Central memory CD8-positive, alpha-beta T cell (primary cell): ENCODE results near the gene CLEC4M.
"Not testable (repeated sequence)": the region's sequence is repeated elsewhere in the genome, so short reads cannot be mapped to it uniquely, and the experiment has no call there.

Experiments
- ATAC-seq: fragments of 150-1000 bp; cut with Tn5 transposase; replicated peaks from 2 replicates; pipeline ENCODE4 v1.10.0; 2022; ENCODE audit warnings: mild to moderate bottlenecking, moderate FRiP score, moderate number of reproducible peaks; ENCODE audit not compliant: poor library complexity, severe bottlenecking; ENCODE audit errors: extremely low read depth
- DNase-seq, 2 donors: peaks; one replicate each; pipeline ENCODE4 v3.0.0; 2021; ENCODE audit warnings: low spot score in 2 of 2
- H3K27ac Mint-ChIP-seq: one replicate; pipeline ENCODE4 v1.8.0; 2022; ENCODE audit warnings: low read depth, mild to moderate bottlenecking, moderate library complexity, mixed read lengths
- H3K27me3 Mint-ChIP-seq: one replicate; pipeline ENCODE4 v1.8.0; 2022; ENCODE audit warnings: mixed read lengths
- H3K36me3 Mint-ChIP-seq: one replicate; pipeline ENCODE4 v1.8.0; 2022; ENCODE audit warnings: mild to moderate bottlenecking, moderate library complexity, mixed read lengths; ENCODE audit not compliant: insufficient read depth
- H3K4me1 Mint-ChIP-seq: one replicate; pipeline ENCODE4 v1.8.0; 2022; ENCODE audit warnings: mixed read lengths
- H3K4me3 Mint-ChIP-seq: one replicate; pipeline ENCODE4 v1.8.0; 2022; ENCODE audit warnings: mild to moderate bottlenecking, moderate library complexity, mixed read lengths
- H3K9me3 Mint-ChIP-seq: one replicate; pipeline ENCODE4 v1.8.0; 2022; ENCODE audit warnings: mixed read lengths

CLEC4M gene

DNA sequence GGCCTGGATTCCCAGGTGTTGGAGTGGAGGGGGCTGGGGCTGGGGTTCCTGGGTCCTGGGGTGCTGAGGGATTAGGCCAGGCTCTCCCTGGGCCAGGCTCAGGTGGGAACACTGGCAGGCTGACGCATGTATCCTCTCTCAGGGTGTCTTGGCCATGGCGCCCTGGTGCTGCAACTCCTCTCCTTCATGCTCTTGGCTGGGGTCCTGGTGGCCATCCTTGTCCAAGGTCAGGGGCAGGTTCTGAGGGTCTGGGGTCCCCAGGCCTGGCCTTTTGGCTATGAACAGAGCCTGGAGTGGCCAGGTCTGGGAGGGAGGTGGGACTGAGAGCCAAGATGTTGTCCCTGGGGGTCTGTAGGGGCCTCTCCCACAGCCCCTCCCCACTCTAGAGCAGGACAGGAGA is 2.0 kb downstream of the CLEC4M start:
- H3K4me3 Mint-ChIP-seq, H3K9me3 Mint-ChIP-seq, ATAC-seq, H3K36me3 Mint-ChIP-seq, DNase-seq, H3K4me1 Mint-ChIP-seq, H3K27ac Mint-ChIP-seq: not testable (repeated sequence)
- peaks cover 18% of the 10 kb centered on the region for H3K27me3 Mint-ChIP-seq

DNA sequence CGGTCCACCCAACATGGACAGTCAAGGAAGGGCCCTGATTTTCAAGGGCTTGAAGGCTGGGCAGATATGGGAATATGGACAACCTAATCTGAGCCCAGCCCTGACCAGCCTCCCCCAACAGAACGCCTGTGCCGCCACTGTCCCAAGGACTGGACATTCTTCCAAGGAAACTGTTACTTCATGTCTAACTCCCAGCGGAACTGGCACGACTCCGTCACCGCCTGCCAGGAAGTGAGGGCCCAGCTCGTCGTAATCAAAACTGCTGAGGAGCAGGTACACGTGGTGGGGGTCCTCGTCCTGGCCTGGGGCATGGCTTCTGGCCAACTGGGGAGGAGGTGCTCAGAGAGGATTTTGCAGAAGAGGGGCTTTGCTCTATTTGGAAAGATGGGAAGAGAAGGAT is 3.5 kb downstream of the CLEC4M start:
- Mint-ChIP-seq H3K27ac (no peak overlapping the region), H3K9me3 (no peaks in the 10 kb centered on the region), H3K27me3 (peaks cover 18% of the 10 kb centered on the region), H3K4me1 (no peaks in the 10 kb centered on the region), H3K36me3 (no peaks in the 10 kb centered on the region), H3K4me3 (no peak overlapping the region)
- ATAC-seq: no peak
- DNase-seq: no peak

- Mint-ChIP-seq H3K9me3 (no peaks in the 10 kb centered on the region), H3K27me3 (peaks cover 14% of the 10 kb centered on the region), H3K27ac (no peak overlapping the region), H3K4me1 (peaks cover 8% of the 10 kb centered on the region), H3K4me3 (no peak overlapping the region), H3K36me3 (no peaks in the 10 kb centered on the region)
- DNase-seq (no peak), ATAC-seq (no peak)
Observed at GRCh38 chr19:7767487-7767886, 4.4 kb downstream of the CLEC4M start.

GRCh38 chr19:7769171-7769570 is 6.1 kb downstream of the CLEC4M start:
- Mint-ChIP-seq H3K27me3 (no peaks in the 10 kb centered on the region), H3K36me3 (no peaks in the 10 kb centered on the region), H3K9me3 (no peaks in the 10 kb centered on the region), H3K27ac (no peak overlapping the region), H3K4me1 (peaks cover 14% of the 10 kb centered on the region), H3K4me3 (no peak overlapping the region)
- ATAC-seq (no peak), DNase-seq (no peak)

DNA sequence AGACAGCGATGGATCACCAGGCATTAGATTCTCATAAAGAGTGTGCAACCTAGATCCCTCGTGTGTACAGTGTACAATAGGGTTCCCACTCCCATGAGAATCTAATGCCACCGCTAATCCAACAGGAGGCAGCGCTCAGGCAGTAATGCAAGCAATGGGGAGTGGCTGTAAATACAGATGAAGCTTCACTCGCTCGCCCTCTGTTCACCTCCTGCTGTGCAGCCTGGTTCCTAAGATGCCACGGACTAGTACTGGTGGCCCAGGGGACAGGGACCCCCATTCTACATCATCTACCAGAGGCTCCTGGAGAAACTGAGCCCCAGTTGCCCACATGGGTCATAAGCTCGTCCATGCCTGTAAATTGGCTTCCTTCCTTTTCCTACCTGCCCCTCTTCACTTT is 8.0 kb downstream of the CLEC4M start:
- Mint-ChIP-seq H3K36me3 (peaks cover 1% of the 10 kb centered on the region), H3K4me3 (no peak overlapping the region), H3K9me3 (no peaks in the 10 kb centered on the region), H3K4me1 (peaks cover 14% of the 10 kb centered on the region), H3K27ac (peak overlapping the region; percentile 61), H3K27me3 (no peaks in the 10 kb centered on the region)
- ATAC-seq: no peak
- no peak for DNase-seq

DNA sequence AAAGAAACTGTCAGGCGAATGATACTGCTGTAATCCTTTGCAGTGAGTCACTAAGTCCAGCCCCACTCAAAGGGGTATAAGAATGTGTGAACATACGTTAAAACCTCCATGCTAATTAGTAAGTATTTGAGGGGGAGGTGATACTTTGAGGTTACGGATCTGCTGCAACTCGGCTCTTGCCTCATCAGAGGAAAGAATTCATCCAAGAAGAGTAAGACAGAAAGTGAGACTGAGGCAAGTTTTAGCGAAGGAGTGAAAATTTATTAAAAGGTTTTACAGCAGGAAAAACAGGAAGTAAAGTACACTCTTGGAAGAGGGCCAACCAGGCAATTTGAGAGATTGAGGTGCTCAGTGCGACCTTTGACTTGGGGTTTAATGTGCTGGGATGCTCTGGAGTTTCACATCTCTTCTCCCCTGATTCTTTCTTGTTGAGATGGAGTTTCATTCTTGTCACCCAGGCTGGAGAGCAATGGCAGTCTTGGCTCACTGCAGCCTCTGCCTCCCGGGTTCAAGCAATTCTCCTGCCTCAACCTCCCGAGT is 9.8 kb downstream of the CLEC4M start:
- DNase-seq: peak in 1 of 2 donors; percentile 16

GRCh38 chr19:7773841-7774240 is 10.8 kb downstream of the CLEC4M start:
- Mint-ChIP-seq H3K36me3 (peaks cover 1% of the 10 kb centered on the region), H3K9me3 (no peaks in the 10 kb centered on the region), H3K4me3 (no peak overlapping the region), H3K27ac (no peak overlapping the region), H3K4me1 (peaks cover 14% of the 10 kb centered on the region), H3K27me3 (peaks cover 17% of the 10 kb centered on the region)
- ATAC-seq (no peak), DNase-seq (no peak)

More for the DNA sequence above, 9.8 kb downstream of the CLEC4M start:
- Mint-ChIP-seq H3K27me3 (peaks cover 12% of the 10 kb centered on the region), H3K4me3 (peak overlapping the region; percentile 47), H3K4me1 (peaks cover 14% of the 10 kb centered on the region), H3K9me3 (no peaks in the 10 kb centered on the region), H3K27ac (peak overlapping the region; percentile 23), H3K36me3 (peaks cover 1% of the 10 kb centered on the region)
- peak; percentile 98 for ATAC-seq

DNA sequence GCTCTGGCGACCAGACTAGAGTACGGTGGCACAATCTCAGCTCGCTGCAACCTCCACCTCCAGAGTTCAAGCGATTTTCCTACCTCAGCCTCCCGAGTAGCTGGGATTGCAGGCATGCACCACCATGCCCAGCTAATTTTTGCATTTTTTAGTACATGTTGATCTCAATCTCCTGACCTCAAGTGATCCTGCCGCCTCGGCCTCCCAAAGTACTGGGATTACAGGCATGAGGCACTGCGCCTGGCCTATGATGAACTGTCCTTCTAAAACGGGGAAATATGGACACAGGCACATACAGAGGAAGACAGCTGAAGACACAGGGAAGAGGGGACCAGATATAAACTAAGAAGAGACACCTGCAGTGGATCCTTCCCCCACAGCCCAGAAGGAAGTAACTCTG is 12.7 kb downstream of the CLEC4M start:
- DNase-seq (no peak), ATAC-seq (no peak)
- Mint-ChIP-seq H3K27ac (no peak overlapping the region), H3K4me1 (peaks cover 14% of the 10 kb centered on the region), H3K27me3 (peaks cover 26% of the 10 kb centered on the region), H3K9me3 (no peaks in the 10 kb centered on the region), H3K4me3 (no peak overlapping the region), H3K36me3 (peaks cover 1% of the 10 kb centered on the region)

DNA sequence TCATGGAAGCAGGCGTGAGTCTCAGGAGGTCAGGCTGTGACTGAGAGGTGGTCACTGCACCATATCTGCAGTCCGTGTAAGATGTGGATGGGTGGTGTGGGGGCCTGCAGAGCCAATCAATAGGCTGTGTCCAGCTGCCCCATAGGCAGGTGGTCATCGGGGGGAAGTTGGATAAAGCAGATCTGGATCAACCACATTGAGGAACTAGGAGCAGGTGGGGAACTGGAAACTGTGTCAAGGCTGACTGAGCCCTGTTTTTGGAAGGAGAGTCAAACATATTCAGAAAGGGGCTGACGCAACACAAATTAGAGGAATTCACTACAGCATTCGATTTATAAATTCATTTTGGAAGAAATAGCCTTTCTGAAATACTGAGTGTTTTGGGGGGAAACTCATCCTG is 15.0 kb downstream of the CLEC4M start:
- Mint-ChIP-seq H3K36me3 (peaks cover 1% of the 10 kb centered on the region), H3K4me3 (no peak overlapping the region), H3K27ac (no peak overlapping the region), H3K27me3 (peaks cover 43% of the 10 kb centered on the region), H3K4me1 (peaks cover under 1% of the 10 kb centered on the region), H3K9me3 (no peaks in the 10 kb centered on the region)
- DNase-seq (no peak), ATAC-seq (no peak)

DNA sequence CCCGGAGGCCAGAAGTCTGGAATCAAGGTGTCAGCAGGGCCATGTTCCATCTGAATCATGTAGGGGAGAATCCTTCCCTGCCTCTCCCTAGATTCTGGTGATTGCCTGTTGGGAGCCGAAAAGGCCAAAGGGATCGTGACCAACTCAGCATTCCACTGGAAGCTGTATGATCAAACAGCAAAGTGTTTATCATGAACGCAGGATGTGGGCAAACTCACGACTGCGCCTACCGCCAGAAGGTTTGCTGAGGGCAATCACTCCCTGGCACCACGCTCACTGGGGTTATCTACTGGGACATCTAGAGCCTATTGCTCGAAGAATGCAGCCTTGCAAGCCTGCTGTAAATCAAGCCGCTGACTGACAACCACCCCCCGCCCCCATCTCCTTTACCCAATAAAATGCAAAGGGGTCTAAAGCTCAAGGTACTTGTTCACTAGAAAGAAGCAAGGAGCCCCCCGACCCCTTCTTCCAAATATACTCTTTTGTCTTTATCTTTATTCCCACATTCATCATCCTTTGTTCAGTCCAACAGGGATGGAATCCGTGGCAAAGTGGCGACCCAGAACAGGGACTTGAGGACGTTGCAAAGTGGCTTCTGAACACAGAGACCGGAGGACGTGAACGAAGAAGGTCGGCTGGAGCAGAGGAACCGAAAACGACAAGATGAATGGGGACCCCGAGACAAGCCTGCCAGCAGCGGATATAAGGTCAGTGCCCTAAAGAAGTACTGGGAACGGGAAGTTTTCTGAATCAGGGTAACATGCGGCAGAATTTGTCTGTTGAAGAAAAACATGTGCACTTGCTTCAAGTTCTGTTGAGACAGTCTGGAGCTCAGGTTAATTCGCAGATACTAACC is 16.8 kb downstream of the CLEC4M start:
- peaks cover 1% of the 10 kb centered on the region for H3K36me3 Mint-ChIP-seq
- H3K9me3 Mint-ChIP-seq: no peaks in the 10 kb centered on the region
- DNase-seq (no peak), ATAC-seq (no peak)
- H3K4me3 Mint-ChIP-seq: no peak overlapping the region
- H3K27me3 Mint-ChIP-seq: peaks cover 61% of the 10 kb centered on the region
- no peaks in the 10 kb centered on the region for H3K4me1 Mint-ChIP-seq
- no peak overlapping the region for H3K27ac Mint-ChIP-seq

- Mint-ChIP-seq H3K36me3 (no peaks in the 10 kb centered on the region), H3K4me3 (no peak overlapping the region), H3K27me3 (peaks cover 74% of the 10 kb centered on the region), H3K4me1 (no peaks in the 10 kb centered on the region), H3K9me3 (no peaks in the 10 kb centered on the region), H3K27ac (no peak overlapping the region)
- no peak for DNase-seq
- ATAC-seq: no peak
Observed at GRCh38 chr19:7781157-7781556, 18.1 kb downstream of the CLEC4M start.

- DNase-seq (no peak), ATAC-seq (no peak)
- Mint-ChIP-seq H3K27me3 (peaks cover 81% of the 10 kb centered on the region), H3K36me3 (peaks cover 3% of the 10 kb centered on the region), H3K9me3 (no peaks in the 10 kb centered on the region), H3K4me1 (peaks cover 6% of the 10 kb centered on the region), H3K27ac (no peak overlapping the region), H3K4me3 (no peak overlapping the region)
Observed at GRCh38 chr19:7783991-7784423, 21.0 kb downstream of the CLEC4M start.

GRCh38 chr19:7784856-7785255 is 21.8 kb downstream of the CLEC4M start:
- Mint-ChIP-seq H3K27me3 (peaks cover 86% of the 10 kb centered on the region), H3K4me3 (no peak overlapping the region), H3K36me3 (peaks cover 3% of the 10 kb centered on the region), H3K9me3 (no peaks in the 10 kb centered on the region), H3K27ac (no peak overlapping the region), H3K4me1 (peaks cover 6% of the 10 kb centered on the region)
- ATAC-seq (no peak), DNase-seq (no peak)
